GM23338 (cell line): ENCODE measurements around the gene FAT1. TPM values are rescaled to one million over a fixed set of nuclear protein-coding genes. Genes with fewer than 3 reads are reported as not detected.

Experiments used
- CREB1 ChIP-seq: fragments of 250-450 bp; sonication (Bioruptor Pico); IDR thresholded peaks from 2 replicates; pipeline ENCODE4 v1.5.0; 2020; ENCODE audit warnings: low read depth, mild to moderate bottlenecking, moderate library complexity
- CTCF ChIP-seq, 2 experiments: fragments of 200-600 bp in 1 of 2; sonication (generic) in 1 of 2; conservative IDR thresholded peaks; 2 replicates each; pipeline versions ENCODE4 v1.5.1 to v1.6.1; 2016 to 2017; ENCODE audit warnings: antibody characterized with exemption in 2 of 2, low read depth in 2 of 2, mild to moderate bottlenecking in 2 of 2, moderate library complexity in 1 of 2
- EZH2 ChIP-seq: fragments of 200-600 bp; sonication (generic); IDR thresholded peaks from one replicate; pipeline ENCODE4 v1.8.0; 2017; ENCODE audit warnings: antibody characterized with exemption, mild to moderate bottlenecking, low read depth; ENCODE audit not compliant: unreplicated experiment
- EZH2phosphoT487 ChIP-seq: fragments of 200-600 bp; sonication (generic); IDR thresholded peaks from one replicate; pipeline ENCODE4 v1.8.1; 2018; ENCODE audit warnings: antibody characterized with exemption; ENCODE audit not compliant: unreplicated experiment
- NANOG ChIP-seq: IDR thresholded peaks from 2 replicates; pipeline ENCODE4 v1.6.1; 2016; ENCODE audit warnings: antibody characterized with exemption, borderline replicate concordance
- POLR2AphosphoS5 ChIP-seq: IDR thresholded peaks from 2 replicates; pipeline ENCODE4 v1.6.1; 2016; ENCODE audit warnings: antibody characterized with exemption, low read depth
- ZNF331 ChIP-seq: fragments of 250-450 bp; sonication (Bioruptor Pico); IDR thresholded peaks from 2 replicates; pipeline ENCODE4 v1.5.0; 2020; ENCODE audit warnings: low read depth, mild to moderate bottlenecking, moderate library complexity
- ZNF462 ChIP-seq: fragments of 250-450 bp; sonication (Bioruptor Pico); IDR thresholded peaks from 2 replicates; pipeline ENCODE4 v1.5.0; 2020; ENCODE audit warnings: mild to moderate bottlenecking, moderate library complexity
- polyA plus RNA-seq: library from polyadenylated mRNA; unstranded; fragments of >200 nt; fragmentation: Nextera tagmentation; extraction: Ambion mirVana; gene quantifications from 2 replicates; pipeline ENCODE4 v1.2.1, GENCODE V29; 2016
- total RNA-seq: library from RNA; depleted of rRNA; stranded (reverse); fragments of >200 nt; shearing (Covaris generic); gene quantifications from 2 replicates; pipeline ENCODE4 v1.2.3, GENCODE V29; 2014
- TF ChIP-seq, protein P1 (sequence below): IDR thresholded peaks from one replicate; pipeline ENCODE4 v1.6.1; 2018; ENCODE audit warnings: antibody characterized with exemption; ENCODE audit not compliant: unreplicated experiment

FAT1 gene
- total and polyA plus RNA-seq, 2 experiments from 2014 or later = 37.6 to 137 TPM

- TF ChIP-seq ZNF462 (CRISPR knock-in tag) (no peak), ZNF331 (CRISPR knock-in tag) (no peak), POLR2AphosphoS5 (no peak), EZH2 (no peak), EZH2phosphoT487 (no peak), CREB1 (CRISPR knock-in tag) (no peak), NANOG (no peak), CTCF (conservative IDR thresholded peaks at IDR 0.05; ENCODE audit: low read depth in 2 of 2) (no peak)
- TF ChIP-seq, protein P1, sequence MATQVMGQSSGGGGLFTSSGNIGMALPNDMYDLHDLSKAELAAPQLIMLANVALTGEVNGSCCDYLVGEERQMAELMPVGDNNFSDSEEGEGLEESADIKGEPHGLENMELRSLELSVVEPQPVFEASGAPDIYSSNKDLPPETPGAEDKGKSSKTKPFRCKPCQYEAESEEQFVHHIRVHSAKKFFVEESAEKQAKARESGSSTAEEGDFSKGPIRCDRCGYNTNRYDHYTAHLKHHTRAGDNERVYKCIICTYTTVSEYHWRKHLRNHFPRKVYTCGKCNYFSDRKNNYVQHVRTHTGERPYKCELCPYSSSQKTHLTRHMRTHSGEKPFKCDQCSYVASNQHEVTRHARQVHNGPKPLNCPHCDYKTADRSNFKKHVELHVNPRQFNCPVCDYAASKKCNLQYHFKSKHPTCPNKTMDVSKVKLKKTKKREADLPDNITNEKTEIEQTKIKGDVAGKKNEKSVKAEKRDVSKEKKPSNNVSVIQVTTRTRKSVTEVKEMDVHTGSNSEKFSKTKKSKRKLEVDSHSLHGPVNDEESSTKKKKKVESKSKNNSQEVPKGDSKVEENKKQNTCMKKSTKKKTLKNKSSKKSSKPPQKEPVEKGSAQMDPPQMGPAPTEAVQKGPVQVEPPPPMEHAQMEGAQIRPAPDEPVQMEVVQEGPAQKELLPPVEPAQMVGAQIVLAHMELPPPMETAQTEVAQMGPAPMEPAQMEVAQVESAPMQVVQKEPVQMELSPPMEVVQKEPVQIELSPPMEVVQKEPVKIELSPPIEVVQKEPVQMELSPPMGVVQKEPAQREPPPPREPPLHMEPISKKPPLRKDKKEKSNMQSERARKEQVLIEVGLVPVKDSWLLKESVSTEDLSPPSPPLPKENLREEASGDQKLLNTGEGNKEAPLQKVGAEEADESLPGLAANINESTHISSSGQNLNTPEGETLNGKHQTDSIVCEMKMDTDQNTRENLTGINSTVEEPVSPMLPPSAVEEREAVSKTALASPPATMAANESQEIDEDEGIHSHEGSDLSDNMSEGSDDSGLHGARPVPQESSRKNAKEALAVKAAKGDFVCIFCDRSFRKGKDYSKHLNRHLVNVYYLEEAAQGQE = no peak
These were observed 166.6 kb downstream of the FAT1 start (continued) for GRCh38 chr4:186557061-186557460.
